ENCODE results near the gene S100A16.
"Not testable (repeated sequence)": the region's sequence is repeated elsewhere in the genome, so short reads cannot be mapped to it uniquely, and the experiment has no call there.

S100A16 gene

DNA sequence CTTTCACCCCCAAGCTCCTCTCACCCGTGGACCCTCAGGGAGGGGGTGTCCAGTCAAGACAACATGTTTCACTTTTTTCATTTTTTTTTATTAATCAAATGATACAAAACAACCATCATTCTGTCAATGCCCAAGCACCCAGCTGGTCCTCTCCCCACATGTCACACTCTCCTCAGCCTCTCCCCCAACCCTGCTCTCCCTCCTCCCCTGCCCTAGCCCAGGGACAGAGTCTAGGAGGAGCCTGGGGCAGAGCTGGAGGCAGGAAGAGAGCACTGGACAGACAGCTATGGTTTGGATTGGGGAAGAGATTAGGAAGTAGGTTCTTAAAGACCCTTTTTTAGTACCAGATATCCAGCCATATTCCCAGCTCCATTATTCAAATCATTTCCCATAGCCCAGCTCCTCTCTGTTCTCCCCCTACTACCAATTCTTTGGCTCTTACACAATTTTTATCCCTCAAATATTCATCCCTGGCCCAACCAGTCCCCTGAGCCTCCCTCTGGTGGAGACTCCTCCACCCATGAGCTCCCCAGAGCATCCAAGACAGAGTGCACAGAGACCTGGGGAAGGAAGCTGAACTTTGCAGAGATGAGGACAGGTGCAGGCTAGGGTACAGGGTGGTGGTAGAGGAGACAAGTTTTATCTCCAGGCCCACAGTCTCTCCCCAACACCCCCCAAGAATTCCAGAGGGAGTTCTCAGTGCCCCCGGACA, 1.4 kb upstream of the S100A16 start:
- DNase-seq = no peak

- DNase-seq = no peak
Measured at GRCh38 chr1:153613406-153613805, 469 bp upstream of the S100A16 start.

DNA sequence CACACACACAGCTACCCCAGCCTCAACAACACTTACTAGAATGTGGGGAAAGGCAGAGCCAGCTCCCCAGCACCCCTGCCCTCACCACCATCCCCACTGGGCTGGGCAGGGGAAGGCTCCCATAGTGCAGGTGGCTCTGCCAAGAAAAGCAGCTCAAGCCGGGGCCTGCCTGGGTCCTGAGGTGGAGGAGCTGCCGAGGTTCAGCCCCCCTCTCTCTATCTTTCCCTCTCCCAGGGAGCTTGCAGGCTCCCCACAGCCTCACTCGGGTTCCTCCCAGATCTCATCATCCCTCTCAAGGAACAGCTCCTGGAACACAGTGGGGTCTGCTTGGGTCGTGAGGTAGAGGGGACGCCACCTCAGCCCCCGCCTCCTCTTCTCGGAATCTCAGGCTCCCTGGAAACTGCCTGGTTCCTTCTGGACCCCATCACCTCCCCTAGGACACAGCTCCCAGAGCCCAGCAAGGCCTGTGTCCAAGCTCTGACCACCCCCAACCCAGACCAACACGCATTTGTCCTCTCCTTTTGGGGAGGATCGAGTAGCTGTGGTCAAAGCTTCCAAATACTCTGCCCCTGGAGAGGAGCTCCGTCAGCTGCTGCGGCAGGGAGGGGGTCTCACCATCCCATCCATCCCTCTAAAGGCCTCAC, 704 bp downstream of the S100A16 start:
- DNase-seq = no peak

DNA sequence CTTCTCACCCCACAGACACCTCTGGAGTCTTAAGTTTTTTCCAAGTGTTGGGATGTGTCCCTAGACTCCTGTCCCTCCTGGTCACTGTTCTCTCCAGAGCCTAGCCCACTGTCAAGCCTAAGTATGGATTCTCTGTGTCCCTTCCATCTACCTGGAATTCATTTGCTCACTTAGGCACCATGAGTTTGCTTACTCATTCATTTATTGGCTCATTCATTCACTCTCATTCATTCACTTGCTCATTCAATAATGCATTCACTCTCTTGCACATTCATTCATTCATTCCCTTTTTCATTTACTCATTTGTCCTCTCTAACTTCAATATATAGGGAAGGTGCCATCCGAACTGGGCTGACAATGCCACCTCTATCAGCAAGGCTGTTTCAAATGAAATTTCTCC, 1.6 kb downstream of the S100A16 start:
- DNase-seq = no peak

GRCh38 chr1:153610811-153611301, 2.1 kb downstream of the S100A16 start:
- no peak for DNase-seq

GRCh38 chr1:153610334-153610733, 2.6 kb downstream of the S100A16 start:
- no peak for DNase-seq

GRCh38 chr1:153609585-153609907, 3.4 kb downstream of the S100A16 start:
- no peak for DNase-seq

GRCh38 chr1:153608742-153609584, 4.0 kb downstream of the S100A16 start:
- DNase-seq = no peak

GRCh38 chr1:153608089-153608682, 4.8 kb downstream of the S100A16 start:
- DNase-seq = no peak

DNA sequence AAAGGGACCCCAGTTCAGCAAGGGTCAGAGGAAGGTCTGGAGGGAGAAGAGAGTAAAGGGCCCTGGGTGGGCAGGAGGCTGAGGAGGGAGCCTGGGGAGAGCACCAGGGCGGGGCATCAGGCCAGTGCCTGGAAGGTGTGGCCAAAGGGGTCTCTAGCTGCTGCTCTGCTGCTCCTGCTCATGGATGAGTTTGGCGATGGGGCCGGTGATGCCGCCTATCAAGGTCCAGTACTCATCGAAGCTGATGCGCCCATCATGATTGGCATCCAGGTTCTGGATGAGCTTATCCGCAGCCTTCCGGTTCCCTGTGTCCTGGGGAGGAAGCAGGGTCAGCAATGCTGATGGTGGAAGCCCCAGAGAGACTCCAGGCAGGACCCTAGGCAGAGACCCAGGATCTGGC, 5.6 kb downstream of the S100A16 start:
- no peak for DNase-seq

- no peak for DNase-seq
Measured at GRCh38 chr1:153606194-153606593, 6.7 kb downstream of the S100A16 start.

- DNase-seq = no peak
Measured at GRCh38 chr1:153602749-153603148, 10.2 kb downstream of the S100A16 start.

GRCh38 chr1:153599847-153600246, 13.1 kb downstream of the S100A16 start:
- no peak for DNase-seq

DNA sequence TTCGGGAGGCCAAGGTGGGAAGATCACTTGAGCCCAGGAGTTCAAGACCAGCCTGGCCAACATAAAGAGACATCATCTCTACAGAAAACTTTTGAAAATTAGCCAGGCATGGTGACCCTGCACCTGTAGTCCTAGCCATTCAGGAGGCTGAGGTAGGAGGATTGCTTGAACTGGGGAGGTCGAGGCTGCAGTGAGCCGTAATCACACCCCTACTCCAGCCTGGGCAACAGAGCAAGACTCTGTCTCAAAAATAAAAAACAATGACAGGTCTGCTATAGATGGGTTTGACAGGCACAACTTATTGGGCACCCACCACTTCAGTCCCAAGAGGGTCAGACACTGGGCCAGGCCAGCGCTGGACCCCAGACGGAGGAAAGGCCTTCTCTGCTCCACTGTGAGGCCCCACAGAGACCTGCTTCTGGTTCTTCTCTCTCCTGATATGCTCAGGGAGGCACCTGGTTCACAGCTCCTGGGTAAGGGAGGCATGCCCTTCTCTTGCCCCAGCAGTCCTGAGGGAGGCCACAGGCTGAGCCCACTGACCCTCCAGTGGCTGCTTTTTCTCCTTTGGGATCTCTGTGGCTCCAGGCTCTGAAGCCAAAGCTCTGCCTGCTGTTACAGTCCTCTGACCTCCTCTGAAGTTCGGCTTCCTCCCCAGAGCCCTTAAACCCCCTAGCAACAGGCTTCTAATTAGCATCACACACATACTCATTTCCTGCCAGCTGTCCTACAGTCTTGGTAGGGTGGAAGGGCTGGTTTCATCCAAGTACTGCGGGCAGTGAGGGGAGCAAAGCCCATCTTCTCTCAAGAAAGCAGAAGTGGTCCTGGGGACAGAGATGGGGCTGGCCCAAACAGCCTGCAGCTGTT, 14.4 kb downstream of the S100A16 start:
- DNase-seq = peak; percentile 6

DNA sequence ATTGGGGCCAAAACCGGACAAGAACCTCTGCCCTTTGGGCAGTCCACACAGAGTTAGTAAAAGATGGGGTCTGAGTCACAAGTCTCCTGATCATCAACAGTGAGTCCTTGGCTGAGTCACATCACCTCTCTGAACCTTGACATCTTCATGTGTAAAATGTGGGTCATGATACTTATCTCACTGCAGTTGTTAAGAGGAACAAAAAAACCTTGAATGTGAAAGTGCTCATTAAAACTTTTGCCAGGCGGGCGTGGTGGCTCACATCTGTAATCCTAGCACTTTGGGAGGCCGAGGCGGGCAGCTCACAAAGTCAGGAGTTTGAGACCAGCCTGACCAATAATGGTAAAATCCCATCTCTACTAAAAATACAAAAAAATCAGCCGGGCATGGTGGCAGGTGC, 15.7 kb downstream of the S100A16 start:
- no peak for DNase-seq

- no peak for DNase-seq
Measured at GRCh38 chr1:153592748-153593147, 20.2 kb downstream of the S100A16 start.

- no peak for DNase-seq
Measured at GRCh38 chr1:153588482-153588881, 24.5 kb downstream of the S100A16 start.

DNA sequence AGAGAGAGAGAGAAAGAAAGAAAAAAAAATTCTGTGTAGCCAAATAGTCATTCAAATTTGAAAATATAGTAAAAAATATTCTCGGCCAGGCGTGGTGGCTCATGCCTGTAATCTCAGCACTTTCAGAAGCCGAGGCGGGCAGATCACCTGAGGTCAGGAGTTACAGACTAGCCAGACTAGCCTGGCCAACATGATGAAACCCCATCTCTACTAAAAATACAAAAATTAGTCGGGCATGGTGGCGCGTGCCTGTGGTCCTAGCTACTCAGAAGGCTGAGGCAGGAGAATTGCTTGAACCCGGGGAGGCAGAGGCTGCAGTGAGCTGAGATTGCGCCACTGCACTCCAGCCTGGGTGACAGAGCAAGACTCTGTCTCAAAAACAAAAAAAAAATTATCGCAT, 24.9 kb downstream of the S100A16 start:
- DNase-seq = not testable (repeated sequence)

GRCh38 chr1:153587314-153587713, 25.6 kb downstream of the S100A16 start:
- DNase-seq = no peak

DNA sequence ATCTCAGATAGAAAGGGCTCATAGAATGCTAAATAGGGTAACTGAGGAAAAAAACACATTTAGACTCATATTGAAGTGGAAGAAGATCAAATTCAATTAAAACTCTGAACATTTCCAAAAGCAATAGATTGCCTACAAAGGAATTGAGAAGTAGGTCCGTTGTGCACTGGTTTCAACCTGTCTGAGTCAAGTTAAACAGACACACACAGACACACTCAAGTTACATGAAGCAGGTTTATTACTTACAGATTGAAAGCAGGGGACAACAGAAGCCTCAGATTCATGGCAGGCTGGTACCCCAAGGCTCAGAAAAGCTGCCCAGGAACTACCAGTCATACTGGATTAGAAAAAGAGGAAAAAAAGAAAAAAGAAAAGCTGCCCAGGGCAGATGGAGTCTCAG, 26.6 kb downstream of the S100A16 start:
- no peak for DNase-seq

- DNase-seq = no peak
Measured at GRCh38 chr1:153585006-153585405, 27.9 kb downstream of the S100A16 start.

- DNase-seq = no peak
Measured at GRCh38 chr1:153583976-153584375, 29.0 kb downstream of the S100A16 start.

All from CD4-positive, alpha-beta T cell treated with Interleukin-17A for 4 hours (primary cell).